GM18873 (cell line): ENCODE measurements around the gene RPS21.
A peak's percentile ranks its signal among the peaks of the same experiment; 100 is the strongest.

Experiments used
- ATAC-seq: cut with Tn5 transposase; IDR thresholded peaks from one replicate; pipeline ENCODE4 v1.9.1; 2021; ENCODE audit warnings: mild to moderate bottlenecking, moderate library complexity, moderate number of reproducible peaks; ENCODE audit not compliant: unreplicated experiment, low FRiP score

RPS21 gene

GRCh38 chr20:62386383-62387218 lies at the start of gene RPS21:
Gene RPS21, plus strand, starts transcription at chr20:62387103. Its CDS starts 236 bp downstream, at chr20:62387339.
- peak; percentile 55 for ATAC-seq

GRCh38 chr20:62337558-62338293 lies 49.2 kb upstream of the RPS21 start:
- no peak for ATAC-seq

- ATAC-seq, result no peak
These were observed 48.6 kb upstream of the RPS21 start for GRCh38 chr20:62338294-62338620.

GRCh38 chr20:62339647-62340062 lies 47.2 kb upstream of the RPS21 start:
- ATAC-seq, result peak; percentile 61

GRCh38 chr20:62342910-62343309 lies 44.0 kb upstream of the RPS21 start:
- no peak for ATAC-seq

GRCh38 chr20:62344092-62344491 lies 42.8 kb upstream of the RPS21 start:
- no peak for ATAC-seq

GRCh38 chr20:62344782-62345181 lies 42.1 kb upstream of the RPS21 start:
- no peak for ATAC-seq

GRCh38 chr20:62345681-62346370 lies 41.1 kb upstream of the RPS21 start:
- no peak for ATAC-seq

GRCh38 chr20:62346398-62347150 lies 40.3 kb upstream of the RPS21 start:
- ATAC-seq, result no peak

GRCh38 chr20:62347151-62347404 lies 39.8 kb upstream of the RPS21 start:
- ATAC-seq, result no peak

GRCh38 chr20:62347445-62347844 lies 39.5 kb upstream of the RPS21 start:
- no peak for ATAC-seq

GRCh38 chr20:62348604-62349003 lies 38.3 kb upstream of the RPS21 start:
- no peak for ATAC-seq

GRCh38 chr20:62349556-62350097 lies 37.3 kb upstream of the RPS21 start:
- ATAC-seq, result no peak

- ATAC-seq, result no peak
These were observed 36.7 kb upstream of the RPS21 start for GRCh38 chr20:62350098-62350628.

- ATAC-seq, result no peak
These were observed 36.1 kb upstream of the RPS21 start for GRCh38 chr20:62350629-62351422.

GRCh38 chr20:62351469-62352401 lies 35.2 kb upstream of the RPS21 start:
- ATAC-seq, result no peak

- ATAC-seq, result no peak
These were observed 34.3 kb upstream of the RPS21 start for GRCh38 chr20:62352402-62353288.
